Breast epithelium (tissue), 3 donors: ENCODE measurements around the gene STX10.

ENCODE experiments used
- POLR2A ChIP-seq: fragments of 450-650 bp; IDR thresholded peaks from one replicate; pipeline ENCODE4 v1.6.1; 2016; ENCODE audit warnings: antibody characterized with exemption, mild to moderate bottlenecking, moderate library complexity
- POLR2AphosphoS5 ChIP-seq, 3 donors: sonication (generic); formaldehyde crosslinking; IDR thresholded peaks; one replicate each; pipeline ENCODE4 v1.6.1; 2017; ENCODE audit warnings: antibody characterized with exemption in 3 of 3
- TF ChIP-seq, protein P1 (sequence below), 3 donors: fragments of 450-650 bp; IDR thresholded peaks; one replicate each; pipeline ENCODE4 v1.5.1; 2016 to 2017; ENCODE audit warnings: antibody characterized with exemption in 3 of 3, mild to moderate bottlenecking in 3 of 3, moderate library complexity in 3 of 3

GRCh38 chr19:13127811-13128575, 22.2 kb downstream of the STX10 start:
- TF ChIP-seq POLR2AphosphoS5 (IDR thresholded peaks at IDR 0.05) (no peak), POLR2A (no peak)
- TF ChIP-seq, protein P1, sequence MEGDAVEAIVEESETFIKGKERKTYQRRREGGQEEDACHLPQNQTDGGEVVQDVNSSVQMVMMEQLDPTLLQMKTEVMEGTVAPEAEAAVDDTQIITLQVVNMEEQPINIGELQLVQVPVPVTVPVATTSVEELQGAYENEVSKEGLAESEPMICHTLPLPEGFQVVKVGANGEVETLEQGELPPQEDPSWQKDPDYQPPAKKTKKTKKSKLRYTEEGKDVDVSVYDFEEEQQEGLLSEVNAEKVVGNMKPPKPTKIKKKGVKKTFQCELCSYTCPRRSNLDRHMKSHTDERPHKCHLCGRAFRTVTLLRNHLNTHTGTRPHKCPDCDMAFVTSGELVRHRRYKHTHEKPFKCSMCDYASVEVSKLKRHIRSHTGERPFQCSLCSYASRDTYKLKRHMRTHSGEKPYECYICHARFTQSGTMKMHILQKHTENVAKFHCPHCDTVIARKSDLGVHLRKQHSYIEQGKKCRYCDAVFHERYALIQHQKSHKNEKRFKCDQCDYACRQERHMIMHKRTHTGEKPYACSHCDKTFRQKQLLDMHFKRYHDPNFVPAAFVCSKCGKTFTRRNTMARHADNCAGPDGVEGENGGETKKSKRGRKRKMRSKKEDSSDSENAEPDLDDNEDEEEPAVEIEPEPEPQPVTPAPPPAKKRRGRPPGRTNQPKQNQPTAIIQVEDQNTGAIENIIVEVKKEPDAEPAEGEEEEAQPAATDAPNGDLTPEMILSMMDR (IDR thresholded peaks at IDR 0.05), result no peak
